Smooth muscle cell of the brain vasculature (primary cell): ENCODE data around the gene CACNA1F.
A peak's percentile ranks its signal among the peaks of the same experiment; 100 is the strongest.

Experiments
- DNase-seq: peaks from one replicate; pipeline ENCODE4 v3.0.0-alpha.2; 2012; ENCODE audit warnings: low read depth, low spot score

Gene CACNA1F

GRCh38 chrX:49230500-49231232 lies 2.5 kb downstream of the CACNA1F start:
- DNase-seq: no peak

GRCh38 chrX:49228185-49228584 lies 5.0 kb downstream of the CACNA1F start:
- DNase-seq: no peak

GRCh38 chrX:49227726-49228125 lies 5.4 kb downstream of the CACNA1F start:
- DNase-seq: no peak

GRCh38 chrX:49226946-49227345 lies 6.2 kb downstream of the CACNA1F start:
- DNase-seq: no peak

GRCh38 chrX:49225858-49226257 lies 7.3 kb downstream of the CACNA1F start:
- no peak for DNase-seq

- no peak for DNase-seq
These were observed 11.3 kb downstream of the CACNA1F start for GRCh38 chrX:49221868-49222267.

- no peak for DNase-seq
These were observed 13.0 kb downstream of the CACNA1F start for GRCh38 chrX:49220100-49220499.

- no peak for DNase-seq
These were observed 18.1 kb downstream of the CACNA1F start for GRCh38 chrX:49214996-49215526.

- DNase-seq: no peak
These were observed 18.7 kb downstream of the CACNA1F start for GRCh38 chrX:49214416-49214815.

- no peak for DNase-seq
These were observed 20.3 kb downstream of the CACNA1F start for GRCh38 chrX:49212861-49213260.

- DNase-seq: no peak
These were observed 20.9 kb downstream of the CACNA1F start for GRCh38 chrX:49212209-49212608.

GRCh38 chrX:49211074-49211473 lies 22.1 kb downstream of the CACNA1F start:
- DNase-seq: no peak

GRCh38 chrX:49210406-49210805 lies 22.7 kb downstream of the CACNA1F start:
- DNase-seq: no peak

GRCh38 chrX:49209434-49210251 lies 23.5 kb downstream of the CACNA1F start:
- DNase-seq: no peak

GRCh38 chrX:49208399-49208798 lies 24.7 kb downstream of the CACNA1F start:
- DNase-seq: no peak

GRCh38 chrX:49206543-49206942 lies 26.6 kb downstream of the CACNA1F start:
- DNase-seq: no peak

- DNase-seq: no peak
These were observed 27.7 kb downstream of the CACNA1F start for GRCh38 chrX:49205443-49205842.

- DNase-seq: no peak
These were observed 28.4 kb downstream of the CACNA1F start for GRCh38 chrX:49204709-49205108.

- no peak for DNase-seq
These were observed 29.1 kb downstream of the CACNA1F start for GRCh38 chrX:49204017-49204416.

- no peak for DNase-seq
These were observed 29.6 kb downstream of the CACNA1F start for GRCh38 chrX:49203536-49203935.

GRCh38 chrX:49202022-49202421 lies 31.1 kb downstream of the CACNA1F start:
- DNase-seq: no peak

GRCh38 chrX:49199906-49200771 lies 33.0 kb downstream of the CACNA1F start, which contains the start of gene SYP:
SYP (minus strand) TSS chrX:49200193; CDS start chrX:49200186, 7 bp downstream.
- peak; percentile 41 for DNase-seq
